MM.1S (cell line): ENCODE measurements around the gene SLC6A11.

Source experiments
- DNase-seq: peaks from one replicate; pipeline ENCODE4 v3.0.0-alpha.2; 2015
- H2AFZ ChIP-seq: fragments of 300-600 bp; sonication (generic); 2 replicates; pipeline ENCODE4 v1.6.0; 2016; ENCODE audit warnings: antibody characterized with exemption, low read length
- H3F3A ChIP-seq: fragments of 300-600 bp; sonication (generic); 2 replicates; pipeline ENCODE4 v1.6.1; 2016; ENCODE audit warnings: mild to moderate bottlenecking, antibody characterized with exemption, low read length, moderate library complexity, mixed read lengths; ENCODE audit not compliant: insufficient read depth
- H3K27ac ChIP-seq: fragments of 300-600 bp; sonication (generic); 2 replicates; pipeline ENCODE4 v1.5.1; 2016; ENCODE audit warnings: mild to moderate bottlenecking, low read length
- H3K27me3 ChIP-seq: fragments of 300-600 bp; sonication (generic); replicated peaks from 2 replicates; pipeline ENCODE4 v1.6.0; 2016; ENCODE audit warnings: low read length; ENCODE audit not compliant: insufficient read depth
- H3K36me3 ChIP-seq: fragments of 300-600 bp; sonication (generic); replicated peaks from 2 replicates; pipeline ENCODE4 v1.6.1; 2016; ENCODE audit warnings: mild to moderate bottlenecking, low read length, mixed read lengths; ENCODE audit not compliant: insufficient read depth
- H3K4me1 ChIP-seq: fragments of 300-600 bp; sonication (generic); 2 replicates; pipeline ENCODE4 v1.6.1; 2016; ENCODE audit warnings: low read length, mixed read lengths
- H3K4me2 ChIP-seq: fragments of 300-600 bp; sonication (generic); 2 replicates; pipeline ENCODE4 v1.6.0; 2016; ENCODE audit warnings: low read depth, low read length
- H3K4me3 ChIP-seq: fragments of 300-600 bp; sonication (generic); 2 replicates; pipeline ENCODE4 v1.5.1; 2016; ENCODE audit warnings: low read length, mixed read lengths
- H3K79me2 ChIP-seq: fragments of 300-600 bp; sonication (generic); 2 replicates; pipeline ENCODE4 v1.6.1; 2016; ENCODE audit warnings: mixed run types, low read length, mixed read lengths
- H3K9ac ChIP-seq: fragments of 300-600 bp; sonication (generic); 2 replicates; pipeline ENCODE4 v1.6.1; 2016; ENCODE audit warnings: low read length, mixed read lengths
- H3K9me2 ChIP-seq: fragments of 300-600 bp; sonication (generic); replicated peaks from 2 replicates; pipeline ENCODE4 v1.6.1; 2016; ENCODE audit warnings: mild to moderate bottlenecking, low read length, mixed read lengths; ENCODE audit not compliant: insufficient read depth
- H3K9me3 ChIP-seq: fragments of 300-600 bp; sonication (generic); replicated peaks from 2 replicates; pipeline ENCODE4 v1.6.1; 2016; ENCODE audit warnings: mild to moderate bottlenecking, low read length, mixed read lengths; ENCODE audit not compliant: insufficient read depth
- H4K20me1 ChIP-seq: fragments of 300-600 bp; sonication (generic); 2 replicates; pipeline ENCODE4 v1.6.1; 2016; ENCODE audit warnings: mild to moderate bottlenecking, low read length, moderate library complexity, mixed read lengths; ENCODE audit not compliant: insufficient read depth
- EZH2 ChIP-seq: fragments of 300-600 bp; sonication (generic); optimal IDR thresholded peaks from 2 replicates; pipeline ENCODE3; 2017; ENCODE audit warnings: low read depth, mild to moderate bottlenecking, antibody characterized with exemption, low read length, mixed read lengths
- EZH2phosphoT487 ChIP-seq: fragments of 300-600 bp; sonication (generic); IDR thresholded peaks from 2 replicates; pipeline ENCODE4 v1.6.1; 2018; ENCODE audit warnings: antibody characterized with exemption, low read length
- TF ChIP-seq, protein P1 (sequence below): fragments of 300-600 bp; sonication (generic); IDR thresholded peaks from 2 replicates; pipeline ENCODE4 v1.5.1; 2016; ENCODE audit warnings: antibody characterized with exemption, low read length, mixed read lengths

Gene SLC6A11

DNA sequence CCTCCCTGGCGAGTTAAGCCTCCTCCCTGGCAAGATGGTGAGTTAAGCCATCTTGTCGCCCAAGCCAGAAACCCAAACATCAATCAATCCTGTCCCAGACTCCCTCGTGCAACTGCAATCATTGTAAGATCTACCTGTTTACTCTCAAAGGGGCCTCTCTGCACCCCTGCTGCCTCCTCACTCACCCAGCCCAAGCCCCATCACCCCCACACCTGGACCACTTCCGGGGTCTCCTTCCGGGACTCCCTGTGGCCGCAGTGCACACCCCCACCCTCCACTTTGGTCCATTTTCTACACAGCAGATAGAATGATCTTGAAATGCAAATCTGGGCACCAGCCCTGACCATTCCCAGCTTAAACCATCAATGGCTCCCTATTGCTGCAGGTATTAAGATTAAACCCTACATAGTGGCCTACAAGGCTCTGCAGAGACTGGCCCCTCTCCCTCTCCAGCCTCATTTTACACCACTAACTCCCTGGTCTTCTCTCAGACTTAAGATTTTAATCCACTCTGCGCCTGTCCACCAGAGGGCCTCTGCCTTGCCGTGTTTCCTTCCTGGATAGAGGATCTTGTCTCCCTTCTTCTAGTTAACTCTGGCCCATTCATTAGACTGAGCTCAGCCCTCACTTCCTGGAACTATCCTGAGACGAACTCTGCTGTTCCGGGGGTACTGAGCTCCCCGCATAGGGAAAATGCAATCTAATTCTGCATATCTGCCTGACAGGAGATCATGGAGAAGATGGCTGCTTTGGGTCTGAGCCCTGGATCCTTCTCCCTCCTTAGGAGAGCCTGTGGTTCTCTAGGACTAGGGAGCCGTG lies 134.7 kb downstream of the SLC6A11 start:
- no peak for DNase-seq
- Histone ChIP-seq H3K9me3 (no peaks in the 10 kb centered on the region), H3K79me2 (no peaks in the 10 kb centered on the region), H3F3A (no peaks in the 10 kb centered on the region), H4K20me1 (no peaks in the 10 kb centered on the region), H2AFZ (no peak overlapping the region), H3K4me3 (no peak overlapping the region), H3K9ac (no peak overlapping the region), H3K27me3 (peaks cover 47% of the 10 kb centered on the region), H3K4me1 (no peaks in the 10 kb centered on the region), H3K36me3 (no peaks in the 10 kb centered on the region), H3K27ac (no peak overlapping the region), H3K4me2 (no peak overlapping the region), H3K9me2 (no peaks in the 10 kb centered on the region)
- no peak for TF ChIP-seq EZH2phosphoT487
- TF ChIP-seq EZH2, result no peak
- TF ChIP-seq, protein P1, sequence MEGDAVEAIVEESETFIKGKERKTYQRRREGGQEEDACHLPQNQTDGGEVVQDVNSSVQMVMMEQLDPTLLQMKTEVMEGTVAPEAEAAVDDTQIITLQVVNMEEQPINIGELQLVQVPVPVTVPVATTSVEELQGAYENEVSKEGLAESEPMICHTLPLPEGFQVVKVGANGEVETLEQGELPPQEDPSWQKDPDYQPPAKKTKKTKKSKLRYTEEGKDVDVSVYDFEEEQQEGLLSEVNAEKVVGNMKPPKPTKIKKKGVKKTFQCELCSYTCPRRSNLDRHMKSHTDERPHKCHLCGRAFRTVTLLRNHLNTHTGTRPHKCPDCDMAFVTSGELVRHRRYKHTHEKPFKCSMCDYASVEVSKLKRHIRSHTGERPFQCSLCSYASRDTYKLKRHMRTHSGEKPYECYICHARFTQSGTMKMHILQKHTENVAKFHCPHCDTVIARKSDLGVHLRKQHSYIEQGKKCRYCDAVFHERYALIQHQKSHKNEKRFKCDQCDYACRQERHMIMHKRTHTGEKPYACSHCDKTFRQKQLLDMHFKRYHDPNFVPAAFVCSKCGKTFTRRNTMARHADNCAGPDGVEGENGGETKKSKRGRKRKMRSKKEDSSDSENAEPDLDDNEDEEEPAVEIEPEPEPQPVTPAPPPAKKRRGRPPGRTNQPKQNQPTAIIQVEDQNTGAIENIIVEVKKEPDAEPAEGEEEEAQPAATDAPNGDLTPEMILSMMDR, result no peak

DNA sequence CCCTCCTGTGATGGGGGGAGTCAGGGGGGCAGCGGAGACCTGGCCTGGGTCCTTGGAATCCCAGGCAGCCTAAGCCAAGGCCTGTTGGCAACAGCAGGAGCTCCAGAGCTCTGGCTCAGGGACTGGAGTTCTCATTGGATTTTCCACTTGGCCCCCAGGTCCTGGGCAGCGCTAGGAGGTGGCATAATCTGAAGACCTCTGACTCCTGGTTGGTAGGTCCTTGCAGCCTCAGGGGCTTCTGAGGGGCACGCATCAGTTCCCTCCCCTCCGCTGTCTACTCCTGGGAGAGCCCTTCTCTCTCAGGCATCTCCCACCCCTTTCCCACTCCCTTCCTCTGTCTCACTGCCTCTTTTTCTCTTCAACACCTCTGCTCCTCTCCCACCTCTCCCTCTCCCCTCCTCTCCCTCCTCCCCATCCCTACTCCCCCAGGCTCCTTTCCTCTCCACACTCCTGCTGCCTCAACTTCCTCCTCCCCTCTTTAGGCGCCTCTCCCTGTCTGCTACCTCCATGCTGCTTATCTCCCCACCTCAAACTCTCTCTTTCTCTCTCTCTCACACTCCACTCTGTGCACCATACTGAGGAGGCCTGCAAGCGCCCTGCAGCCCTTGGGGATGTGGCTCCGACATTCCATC lies 135.4 kb downstream of the SLC6A11 start:
- no peak overlapping the region for H3K9ac ChIP-seq
- no peak overlapping the region for H3K4me3 ChIP-seq
- no peaks in the 10 kb centered on the region for H4K20me1 ChIP-seq
- H3K4me2 ChIP-seq, result no peak overlapping the region
- no peaks in the 10 kb centered on the region for H3K9me3 ChIP-seq
- H3K79me2 ChIP-seq, result no peaks in the 10 kb centered on the region
- H3K27ac ChIP-seq, result no peak overlapping the region
- DNase-seq, result no peak
- TF ChIP-seq, protein P1, result no peak
- TF ChIP-seq EZH2phosphoT487 (no peak), EZH2 (no peak)
- no peak overlapping the region for H2AFZ ChIP-seq
- H3K27me3 ChIP-seq, result peaks cover 45% of the 10 kb centered on the region
- no peaks in the 10 kb centered on the region for H3K9me2 ChIP-seq
- no peaks in the 10 kb centered on the region for H3F3A ChIP-seq
- no peaks in the 10 kb centered on the region for H3K4me1 ChIP-seq
- no peaks in the 10 kb centered on the region for H3K36me3 ChIP-seq

DNA sequence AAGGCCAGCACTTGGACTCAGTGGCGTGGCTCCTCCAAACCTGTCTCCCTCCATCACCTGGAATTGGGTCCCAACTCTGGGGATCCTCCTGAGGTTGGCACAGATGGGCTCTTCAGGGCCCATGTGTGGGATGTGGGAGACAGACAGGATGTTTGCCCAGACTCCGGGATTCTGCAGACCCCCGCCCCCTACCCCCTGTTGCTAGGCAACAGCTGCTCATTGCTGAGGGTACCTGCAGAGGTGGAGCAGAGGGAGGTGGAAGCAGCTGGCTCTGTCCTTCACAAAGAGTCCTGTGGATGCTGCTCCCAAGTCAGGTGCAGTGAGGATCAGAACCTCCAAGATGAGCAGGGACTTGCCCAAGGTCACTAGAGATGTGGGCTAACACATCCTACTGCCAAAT lies 136.5 kb downstream of the SLC6A11 start:
- Histone ChIP-seq H4K20me1 (no peaks in the 10 kb centered on the region), H3K9me2 (no peaks in the 10 kb centered on the region), H3K27ac (no peak overlapping the region), H3F3A (no peaks in the 10 kb centered on the region), H3K4me3 (no peak overlapping the region), H2AFZ (no peak overlapping the region), H3K79me2 (no peaks in the 10 kb centered on the region), H3K27me3 (peaks cover 44% of the 10 kb centered on the region), H3K36me3 (no peaks in the 10 kb centered on the region), H3K9me3 (no peaks in the 10 kb centered on the region), H3K4me2 (no peak overlapping the region), H3K9ac (no peak overlapping the region), H3K4me1 (no peaks in the 10 kb centered on the region)
- no peak for TF ChIP-seq EZH2phosphoT487
- no peak for DNase-seq

DNA sequence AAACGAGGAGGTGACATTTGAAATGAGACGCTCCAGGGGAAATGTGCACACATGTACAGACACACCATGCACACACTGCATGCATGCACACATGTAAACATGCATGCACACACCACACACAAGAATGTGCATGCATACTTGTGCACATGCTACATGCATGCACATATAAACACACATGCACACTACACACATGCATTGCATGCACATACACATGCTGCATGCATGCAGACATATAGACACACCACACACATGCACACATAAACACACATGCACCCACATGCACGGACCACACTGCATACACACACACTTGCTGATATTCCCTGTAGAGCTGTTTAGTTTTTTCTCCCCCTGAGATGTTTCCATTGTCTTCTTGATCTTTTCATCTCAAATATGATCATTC lies 138.7 kb downstream of the SLC6A11 start:
- Histone ChIP-seq H3K9me2 (no peaks in the 10 kb centered on the region), H3K4me3 (no peak overlapping the region), H3K4me1 (no peaks in the 10 kb centered on the region), H3K79me2 (no peaks in the 10 kb centered on the region), H3K27me3 (peaks cover 43% of the 10 kb centered on the region), H3K36me3 (no peaks in the 10 kb centered on the region), H3F3A (no peaks in the 10 kb centered on the region), H4K20me1 (no peaks in the 10 kb centered on the region), H3K4me2 (no peak overlapping the region), H2AFZ (no peak overlapping the region), H3K9me3 (no peaks in the 10 kb centered on the region), H3K27ac (no peak overlapping the region), H3K9ac (no peak overlapping the region)
- no peak for DNase-seq
- TF ChIP-seq EZH2phosphoT487 (no peak), EZH2 (no peak)
- TF ChIP-seq, protein P1, result no peak
